Aorta (tissue), 5 donors: ENCODE measurements around the gene CTAGE1. TPM values are rescaled to one million over a fixed set of nuclear protein-coding genes. Genes with fewer than 3 reads are reported as not detected.
"Not testable (repeated sequence)": the region's sequence is repeated elsewhere in the genome, so short reads cannot be mapped to it uniquely, and the experiment has no call there.

Source experiments
- ATAC-seq: fragments of 200-7000 bp; cut with Tn5 transposase; one replicate; pipeline ENCODE4 v1.9.1; 2022; ENCODE audit warnings: moderate library complexity; ENCODE audit not compliant: low FRiP score
- DNase-seq, 2 donors: peaks; one replicate each; pipeline ENCODE4 v3.0.0-alpha.2; 2020
- H3K27ac ChIP-seq, 2 donors: one replicate each; pipeline ENCODE4 v1.5.1; 2013; ENCODE audit warnings: low read length in 2 of 2, mild to moderate bottlenecking in 2 of 2, moderate library complexity in 2 of 2, control low read depth in 1 of 2, inconsistent platforms in 1 of 2, low read depth in 1 of 2
- H3K27me3 ChIP-seq, 2 donors: one replicate each; pipeline ENCODE4 v1.6.1; 2013; ENCODE audit warnings: control low read depth in 1 of 2, low read length in 1 of 2, mild to moderate bottlenecking in 1 of 2, moderate library complexity in 1 of 2; ENCODE audit not compliant: insufficient read depth in 2 of 2, control insufficient read depth in 1 of 2
- H3K36me3 ChIP-seq, 2 donors: one replicate each; pipeline ENCODE4 v1.6.1; 2013; ENCODE audit warnings: control low read depth in 1 of 2, low read length in 1 of 2, mild to moderate bottlenecking in 1 of 2; ENCODE audit not compliant: insufficient read depth in 2 of 2, control insufficient read depth in 1 of 2
- H3K4me1 ChIP-seq, 2 donors: one replicate each; pipeline ENCODE4 v1.6.1; 2013; ENCODE audit warnings: low read length in 2 of 2, control low read depth in 1 of 2, mild to moderate bottlenecking in 1 of 2, moderate library complexity in 1 of 2; ENCODE audit not compliant: insufficient read depth in 2 of 2, control insufficient read depth in 1 of 2
- H3K4me3 ChIP-seq, 2 donors: one replicate each; pipeline ENCODE4 v1.5.1; 2013; ENCODE audit warnings: low read length in 2 of 2, control low read depth in 1 of 2, mild to moderate bottlenecking in 1 of 2
- H3K9me3 ChIP-seq: one replicate; pipeline ENCODE4 v1.6.1; 2013; ENCODE audit warnings: mild to moderate bottlenecking, low read length; ENCODE audit not compliant: control insufficient read depth
- WGBS, 2 donors: extraction: QIAGEN DNeasy Blood & Tissue Kit; methylation state at CpG; one replicate each; pipeline ENCODE4 v1.1.7; 2013; 5-methylcytosine and 5-hydroxymethylcytosine counted together
- intact Hi-C, 2 donors: fragments of 100-400 bp; cut with DNase I; formaldehyde crosslinking; loops; one replicate each; pipeline versions ENCODE4 v1.14.2 to v1.15.0; 2022
- polyA plus RNA-seq, 2 donors: library from polyadenylated mRNA; stranded (reverse); fragments of 200-250 nt; gene quantifications; one replicate each; pipeline ENCODE4 v1.2.3, GENCODE V29; 2013
- total RNA-seq, 2 donors: library from RNA; stranded (reverse); fragmentation: NEBNext Ultra II Directional; extraction: Animal tissue kit (Norgen Biotek cat#: 25700); gene quantifications; one replicate each; pipeline ENCODE4 v1.2.1, GENCODE V29; 2021
- donor health status: healthy with polysubstance abuse.
- donor health status: Bipolar disorder and iron deficiency.
- donor health status: DM: no; HTN: no; CAD: no.
- donor health status: DM: no; HTN: no; CAD: no.
- donor health status: DM: yes; HTN: yes; CAD: no.

Gene CTAGE1
- total and polyA plus RNA-seq, 4 donors: not detected

DNA sequence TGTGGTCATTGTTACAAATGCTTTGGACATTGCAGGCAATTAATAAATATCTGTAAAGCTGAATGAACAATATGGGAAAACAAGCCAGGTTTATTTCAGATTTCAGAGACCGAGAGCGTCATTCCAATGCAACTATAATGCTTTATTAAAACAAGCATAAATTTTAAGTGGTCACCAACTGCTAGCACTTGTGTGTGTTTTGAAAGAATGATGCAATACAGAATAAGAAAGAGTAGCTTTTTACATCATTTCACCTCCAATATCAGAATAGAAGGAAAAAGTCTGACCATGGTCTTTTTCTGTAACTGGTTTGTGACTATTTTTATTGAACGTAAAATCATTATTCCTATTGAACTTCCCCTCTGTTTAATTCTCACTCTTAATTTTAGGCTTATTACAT is 7.6 kb downstream of the CTAGE1 start:
- Histone ChIP-seq H3K4me3 (no peak overlapping the region), H3K9me3 (peaks cover 1% of the 10 kb centered on the region), H3K27me3 (no peaks in the 10 kb centered on the region), H3K36me3 (no peaks in the 10 kb centered on the region), H3K4me1 (no peaks in the 10 kb centered on the region), H3K27ac (no peak overlapping the region)
- WGBS, 2 donors: 90 to 93% methylated on average over 3 of the region's 3 CpGs
- intact Hi-C loops: no loop called here
- no peak for DNase-seq
- ATAC-seq: no peak

GRCh38 chr18:22409445-22409844 is 8.3 kb downstream of the CTAGE1 start:
- Histone ChIP-seq H3K36me3 (no peaks in the 10 kb centered on the region), H3K27ac (no peak overlapping the region), H3K4me1 (no peaks in the 10 kb centered on the region), H3K9me3 (peaks cover 3% of the 10 kb centered on the region), H3K4me3 (no peak overlapping the region), H3K27me3 (no peaks in the 10 kb centered on the region)
- DNase-seq: no peak
- WGBS, 2 donors: 91 to 92% methylated on average over 1 of the region's 1 CpG
- intact Hi-C loops: no loop called here
- no peak for ATAC-seq

DNA sequence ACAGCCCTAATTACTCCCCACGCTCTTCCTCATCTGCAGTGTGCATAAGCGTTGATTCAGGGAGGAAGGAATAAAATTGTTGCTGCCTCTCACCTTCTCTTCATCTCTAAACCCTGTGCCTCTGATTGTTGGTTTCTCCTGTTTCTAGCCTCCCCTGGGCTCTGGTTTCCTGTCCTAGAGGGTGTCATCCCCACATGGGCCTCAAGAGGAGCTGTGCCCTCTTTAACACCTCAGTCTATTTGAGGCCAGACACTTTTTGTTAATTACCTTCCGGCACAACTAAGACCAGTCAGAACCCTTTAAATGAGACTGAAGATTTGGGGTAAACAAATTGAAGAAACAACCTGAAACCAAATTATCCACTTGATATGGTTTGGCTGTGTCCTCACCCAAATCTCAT is 9.7 kb downstream of the CTAGE1 start:
- 99% methylated on average over 3 of the region's 3 CpGs for WGBS, 2 donors
- H3K4me1 ChIP-seq: no peaks in the 10 kb centered on the region

GRCh38 chr18:22405142-22405541 is 12.6 kb downstream of the CTAGE1 start:
- no peaks in the 10 kb centered on the region for H3K27me3 ChIP-seq
- no peaks in the 10 kb centered on the region for H3K36me3 ChIP-seq
- no peak overlapping the region for H3K27ac ChIP-seq
- peaks cover 3% of the 10 kb centered on the region for H3K9me3 ChIP-seq
- no peaks in the 10 kb centered on the region for H3K4me1 ChIP-seq
- intact Hi-C loops: no loop called here
- H3K4me3 ChIP-seq: no peak overlapping the region
- ATAC-seq (no peak), DNase-seq (no peak)

More for the DNA sequence above, 9.7 kb downstream of the CTAGE1 start:
- no peak for ATAC-seq
- Histone ChIP-seq H3K4me3 (no peak overlapping the region), H3K27ac (no peak overlapping the region), H3K9me3 (peaks cover 3% of the 10 kb centered on the region), H3K27me3 (no peaks in the 10 kb centered on the region), H3K36me3 (no peaks in the 10 kb centered on the region)
- intact Hi-C loops: no loop called here
- DNase-seq: no peak

DNA sequence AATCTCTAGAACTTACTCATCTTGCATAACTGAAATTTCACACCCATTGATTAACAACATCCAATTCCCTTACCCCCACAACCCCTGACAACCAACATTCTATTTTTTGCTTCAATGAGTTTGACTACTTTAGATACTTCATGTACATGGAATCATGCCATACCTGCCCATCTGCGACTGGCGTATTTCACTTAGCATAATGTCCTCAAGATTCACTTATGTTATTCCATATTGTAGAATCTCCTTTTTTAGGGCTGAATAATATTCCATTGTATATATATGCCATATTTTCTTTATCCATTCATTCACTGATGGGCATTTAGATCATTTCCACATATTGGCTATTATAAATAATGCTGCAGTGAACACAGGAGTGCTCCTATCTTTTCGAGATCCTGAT is 13.8 kb downstream of the CTAGE1 start:
- intact Hi-C loops: no loop called here
- H3K4me1 ChIP-seq: no peaks in the 10 kb centered on the region
- no peak overlapping the region for H3K4me3 ChIP-seq
- WGBS, 2 donors: 97 to 98% methylated on average over 3 of the region's 3 CpGs
- no peaks in the 10 kb centered on the region for H3K36me3 ChIP-seq
- peaks cover 3% of the 10 kb centered on the region for H3K9me3 ChIP-seq
- no peak for DNase-seq
- no peak overlapping the region for H3K27ac ChIP-seq
- no peaks in the 10 kb centered on the region for H3K27me3 ChIP-seq
- ATAC-seq: no peak

- 69% methylated on average over 3 of the region's 3 CpGs for WGBS, 2 donors
- intact Hi-C loops: no loop called here
Observed at GRCh38 chr18:22399949-22400348, 17.8 kb downstream of the CTAGE1 start.

DNA sequence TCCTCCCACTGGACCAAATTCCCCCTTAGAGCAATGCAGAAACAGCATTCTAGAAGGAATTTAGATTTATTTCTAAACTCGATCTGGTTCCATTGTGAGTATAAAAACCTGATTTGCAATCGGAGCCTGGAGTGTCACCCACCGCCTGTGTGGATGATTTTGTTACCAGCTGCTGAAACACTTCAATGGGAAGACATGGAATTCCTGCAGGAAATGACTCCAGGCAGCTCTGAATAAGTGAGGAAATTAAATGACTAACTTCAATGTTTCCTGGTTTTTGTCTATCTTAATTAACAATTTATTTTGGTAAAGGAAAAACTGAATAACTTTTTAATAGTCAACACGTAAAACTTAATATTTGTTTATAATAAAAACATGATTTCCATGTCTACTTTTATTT is 19.3 kb downstream of the CTAGE1 start:
- Histone ChIP-seq H3K36me3 (no peaks in the 10 kb centered on the region), H3K9me3 (no peaks in the 10 kb centered on the region), H3K4me3 (no peak overlapping the region), H3K4me1 (no peaks in the 10 kb centered on the region), H3K27me3 (no peaks in the 10 kb centered on the region), H3K27ac (no peak overlapping the region)
- intact Hi-C loops: no loop called here
- DNase-seq: no peak
- no peak for ATAC-seq
- WGBS, 2 donors: 78% methylated on average over 4 of the region's 4 CpGs

More at GRCh38 chr18:22399949-22400348, 17.8 kb downstream of the CTAGE1 start:
- Histone ChIP-seq H3K4me1 (no peaks in the 10 kb centered on the region), H3K27me3 (no peaks in the 10 kb centered on the region), H3K36me3 (no peaks in the 10 kb centered on the region), H3K27ac (no peak overlapping the region), H3K4me3 (no peak overlapping the region), H3K9me3 (no peaks in the 10 kb centered on the region)
- DNase-seq: no peak
- no peak for ATAC-seq

GRCh38 chr18:22394428-22394827 is 23.3 kb downstream of the CTAGE1 start:
- intact Hi-C loops: no loop called here
- WGBS, 2 donors: 93% methylated on average over 5 of the region's 5 CpGs

DNA sequence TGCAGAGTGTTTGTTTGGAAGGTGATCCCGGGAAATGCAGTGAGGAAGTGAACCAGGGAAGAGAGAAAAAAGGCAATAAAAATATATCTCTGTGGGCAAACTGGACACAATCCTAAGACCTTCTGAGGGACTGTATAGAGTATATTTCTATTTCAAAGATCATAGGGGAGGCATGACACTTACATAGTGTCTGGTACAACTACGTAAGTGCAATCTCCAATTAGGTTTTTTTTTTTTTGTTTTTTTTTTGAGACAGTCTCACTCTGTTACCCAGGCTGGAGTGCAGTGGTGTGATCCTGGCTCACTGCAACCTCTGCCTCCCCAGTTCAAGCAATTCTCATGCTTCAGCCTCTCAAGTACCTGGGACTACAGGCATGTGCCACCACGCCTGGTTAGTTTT is 24.6 kb downstream of the CTAGE1 start:
- WGBS, 2 donors: 89 to 93% methylated on average over 3 of the region's 3 CpGs
- H3K4me1 ChIP-seq, H3K27me3 ChIP-seq, intact Hi-C loops, H3K36me3 ChIP-seq, H3K4me3 ChIP-seq, H3K27ac ChIP-seq, H3K9me3 ChIP-seq, ATAC-seq, DNase-seq: not testable (repeated sequence)

More at GRCh38 chr18:22394428-22394827, 23.3 kb downstream of the CTAGE1 start:
- no peak overlapping the region for H3K27ac ChIP-seq
- no peak for ATAC-seq
- H3K27me3 ChIP-seq: no peaks in the 10 kb centered on the region
- DNase-seq: no peak
- no peaks in the 10 kb centered on the region for H3K9me3 ChIP-seq
- H3K4me3 ChIP-seq: no peak overlapping the region
- no peaks in the 10 kb centered on the region for H3K36me3 ChIP-seq
- H3K4me1 ChIP-seq: peaks cover 0 to 4% of the 10 kb centered on the region in 2 donors
